Measurements from ENCODE around the gene ZNF275. TPM values are rescaled to one million over a fixed set of nuclear protein-coding genes. Genes with fewer than 3 reads are reported as not detected.

ZNF275 gene
- total RNA-seq, 1 donor from 2014 or later = 7.6 TPM

GRCh38 chrX:153334654-153335295 is 822 bp downstream of the ZNF275 start:
- Histone ChIP-seq H3K27me3 (no peaks in the 10 kb centered on the region), H3K27ac (no peak overlapping the region), H3K4me3 (peak overlapping the region; percentile 63 to 65), H3K36me3 (no peaks in the 10 kb centered on the region), H3K4me1 (peaks cover 9% of the 10 kb centered on the region), H3K9me3 (no peaks in the 10 kb centered on the region)
- TF ChIP-seq, protein P1, sequence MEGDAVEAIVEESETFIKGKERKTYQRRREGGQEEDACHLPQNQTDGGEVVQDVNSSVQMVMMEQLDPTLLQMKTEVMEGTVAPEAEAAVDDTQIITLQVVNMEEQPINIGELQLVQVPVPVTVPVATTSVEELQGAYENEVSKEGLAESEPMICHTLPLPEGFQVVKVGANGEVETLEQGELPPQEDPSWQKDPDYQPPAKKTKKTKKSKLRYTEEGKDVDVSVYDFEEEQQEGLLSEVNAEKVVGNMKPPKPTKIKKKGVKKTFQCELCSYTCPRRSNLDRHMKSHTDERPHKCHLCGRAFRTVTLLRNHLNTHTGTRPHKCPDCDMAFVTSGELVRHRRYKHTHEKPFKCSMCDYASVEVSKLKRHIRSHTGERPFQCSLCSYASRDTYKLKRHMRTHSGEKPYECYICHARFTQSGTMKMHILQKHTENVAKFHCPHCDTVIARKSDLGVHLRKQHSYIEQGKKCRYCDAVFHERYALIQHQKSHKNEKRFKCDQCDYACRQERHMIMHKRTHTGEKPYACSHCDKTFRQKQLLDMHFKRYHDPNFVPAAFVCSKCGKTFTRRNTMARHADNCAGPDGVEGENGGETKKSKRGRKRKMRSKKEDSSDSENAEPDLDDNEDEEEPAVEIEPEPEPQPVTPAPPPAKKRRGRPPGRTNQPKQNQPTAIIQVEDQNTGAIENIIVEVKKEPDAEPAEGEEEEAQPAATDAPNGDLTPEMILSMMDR (IDR thresholded peaks at IDR 0.05) = no peak
- no peak for TF ChIP-seq POLR2AphosphoS5 (IDR thresholded peaks at IDR 0.05; ENCODE audit: insufficient read depth in 1 of 2, low read depth in 1 of 2)
- peak in 1 of 2 donors; percentile 76 for DNase-seq (ENCODE audit: extremely low spot score in 2 of 2)
- intact Hi-C loops (cut with DNase I) = no loop called here

- intact Hi-C loops (cut with DNase I) = no loop called here
- no peaks in the 10 kb centered on the region for H3K9me3 ChIP-seq
- H3K27ac ChIP-seq = no peak overlapping the region
- H3K27me3 ChIP-seq = no peaks in the 10 kb centered on the region
- H3K4me3 ChIP-seq = no peak overlapping the region
- H3K36me3 ChIP-seq = peaks cover 0 to under 1% of the 10 kb centered on the region in 2 donors
- DNase-seq (ENCODE audit: extremely low spot score in 2 of 2) = no peak
- peaks cover 9% of the 10 kb centered on the region for H3K4me1 ChIP-seq
- TF ChIP-seq POLR2A (IDR thresholded peaks at IDR 0.05) = no peak
Measured at GRCh38 chrX:153336121-153336894, 2.4 kb downstream of the ZNF275 start.

- intact Hi-C loops (cut with DNase I) = no loop called here
- H3K36me3 ChIP-seq = peaks cover 0 to 5% of the 10 kb centered on the region in 2 donors
- no peak for TF ChIP-seq POLR2A (IDR thresholded peaks at IDR 0.05)
- H3K9me3 ChIP-seq = no peaks in the 10 kb centered on the region
- peaks cover 9% of the 10 kb centered on the region for H3K4me1 ChIP-seq
- DNase-seq (ENCODE audit: extremely low spot score in 2 of 2) = no peak
- H3K27ac ChIP-seq = no peak overlapping the region
- H3K4me3 ChIP-seq = no peak overlapping the region
- no peaks in the 10 kb centered on the region for H3K27me3 ChIP-seq
Measured at GRCh38 chrX:153336988-153337387, 3.0 kb downstream of the ZNF275 start.

- intact Hi-C loops (cut with DNase I) = no loop called here
- no peak overlapping the region for H3K27ac ChIP-seq
Measured at GRCh38 chrX:153338836-153339235, 4.9 kb downstream of the ZNF275 start.

GRCh38 chrX:153339662-153340061 is 5.7 kb downstream of the ZNF275 start:
- TF ChIP-seq POLR2AphosphoS5 (IDR thresholded peaks at IDR 0.05; ENCODE audit: insufficient read depth in 1 of 2, low read depth in 1 of 2) (no peak), POLR2A (IDR thresholded peaks at IDR 0.05) (no peak)
- TF ChIP-seq, protein P1 (IDR thresholded peaks at IDR 0.05) = no peak
- intact Hi-C loops (cut with DNase I) = no loop called here
- Histone ChIP-seq H3K36me3 (peaks cover 0 to 5% of the 10 kb centered on the region in 2 donors), H3K9me3 (no peaks in the 10 kb centered on the region), H3K27ac (no peak overlapping the region), H3K27me3 (no peaks in the 10 kb centered on the region), H3K4me1 (peaks cover 8% of the 10 kb centered on the region), H3K4me3 (no peak overlapping the region)
- no peak for DNase-seq (ENCODE audit: extremely low spot score in 2 of 2)

More at GRCh38 chrX:153338836-153339235, 4.9 kb downstream of the ZNF275 start:
- no peak for DNase-seq (ENCODE audit: extremely low spot score in 2 of 2)
- H3K36me3 ChIP-seq = peaks cover 0 to 5% of the 10 kb centered on the region in 2 donors
- H3K4me1 ChIP-seq = peaks cover 9% of the 10 kb centered on the region
- H3K4me3 ChIP-seq = no peak overlapping the region
- no peaks in the 10 kb centered on the region for H3K27me3 ChIP-seq
- no peaks in the 10 kb centered on the region for H3K9me3 ChIP-seq
- TF ChIP-seq POLR2AphosphoS5 (IDR thresholded peaks at IDR 0.05; ENCODE audit: insufficient read depth in 1 of 2, low read depth in 1 of 2) (no peak), POLR2A (IDR thresholded peaks at IDR 0.05) (no peak)
- TF ChIP-seq, protein P1 (IDR thresholded peaks at IDR 0.05) = no peak

DNA sequence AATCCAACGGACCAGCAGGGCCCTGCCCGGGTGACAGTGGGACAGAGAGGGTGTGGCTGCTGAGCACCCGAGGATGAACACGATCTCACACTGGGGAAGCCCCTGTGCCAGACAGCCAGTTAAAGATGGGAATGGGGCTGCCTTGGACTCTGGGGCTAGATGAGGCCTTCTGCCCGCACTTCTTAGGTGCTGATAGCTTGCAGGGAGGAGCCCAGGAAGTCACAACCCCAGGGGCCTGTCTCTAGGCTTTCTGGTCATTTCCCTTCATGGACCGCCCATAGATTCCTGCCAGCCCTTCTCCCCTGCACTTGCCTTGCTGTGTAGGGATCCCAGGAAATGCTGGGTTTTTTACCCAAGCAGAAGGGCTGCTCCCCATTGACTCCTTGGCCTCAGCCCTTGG is 6.2 kb downstream of the ZNF275 start:
- no peaks in the 10 kb centered on the region for H3K27me3 ChIP-seq
- no peak for DNase-seq (ENCODE audit: extremely low spot score in 2 of 2)
- peaks cover 4% of the 10 kb centered on the region for H3K4me1 ChIP-seq
- peaks cover 0 to 5% of the 10 kb centered on the region in 2 donors for H3K36me3 ChIP-seq
- H3K27ac ChIP-seq = no peak overlapping the region
- TF ChIP-seq POLR2AphosphoS5 (IDR thresholded peaks at IDR 0.05; ENCODE audit: insufficient read depth in 1 of 2, low read depth in 1 of 2) (no peak), POLR2A (IDR thresholded peaks at IDR 0.05) (no peak)
- TF ChIP-seq, protein P1 (IDR thresholded peaks at IDR 0.05) = no peak
- intact Hi-C loops (cut with DNase I) = no loop called here
- no peak overlapping the region for H3K4me3 ChIP-seq
- no peaks in the 10 kb centered on the region for H3K9me3 ChIP-seq
